HepG2 (cell line): Measurements from ENCODE around the gene TRAPPC1. TPM values are rescaled to one million over a fixed set of nuclear protein-coding genes. Genes with fewer than 3 reads are reported as not detected.

Experiments
- DR1 ChIP-seq: sonication (generic); formaldehyde crosslinking; IDR thresholded peaks from 2 replicates; pipeline ENCODE4 v1.8.0; 2021; ENCODE audit warnings: mild to moderate bottlenecking, missing genetic modification reagents, inconsistent platforms
- GABPB1 ChIP-seq: IDR thresholded peaks from 2 replicates; pipeline ENCODE4 v1.6.1; 2016; ENCODE audit warnings: mild to moderate bottlenecking, missing genetic modification reagents, moderate library complexity, missing compliant biosample characterization
- NR2C2 ChIP-seq: sonication (generic); formaldehyde crosslinking; IDR thresholded peaks from 2 replicates; pipeline ENCODE4 v1.4.0; 2020; ENCODE audit warnings: missing genetic modification reagents, mild to moderate bottlenecking, moderate library complexity, borderline replicate concordance
- RXRA ChIP-seq: sonication (generic); formaldehyde crosslinking; IDR thresholded peaks from 2 replicates; pipeline ENCODE4 v1.5.1; 2020; ENCODE audit warnings: missing genetic modification reagents
- SP1 ChIP-seq, 2 experiments: fragments of 450-650 bp in 1 of 2; sonication (generic) in 1 of 2; formaldehyde crosslinking in 1 of 2; IDR thresholded peaks; 2 replicates each; pipeline versions ENCODE4 v1.4.0 to v1.6.1; 2016 to 2020; ENCODE audit warnings: missing genetic modification reagents in 1 of 2
- TEAD2 ChIP-seq: sonication (generic); formaldehyde crosslinking; IDR thresholded peaks from 2 replicates; pipeline ENCODE4 v1.9.0; 2021; ENCODE audit warnings: missing genetic modification reagents
- ZC3H4 ChIP-seq: sonication (generic); formaldehyde crosslinking; IDR thresholded peaks from 2 replicates; pipeline ENCODE4 v1.4.0; 2020; ENCODE audit warnings: missing genetic modification reagents, borderline replicate concordance
- ZNF235 ChIP-seq: sonication (generic); formaldehyde crosslinking; IDR thresholded peaks from 2 replicates; pipeline ENCODE4 v1.8.1; 2023; ENCODE audit warnings: mild to moderate bottlenecking, missing genetic modification reagents, borderline replicate concordance
- ZNF33A ChIP-seq: sonication (generic); formaldehyde crosslinking; IDR thresholded peaks from 2 replicates; pipeline ENCODE4 v1.5.1; 2020; ENCODE audit warnings: missing genetic modification reagents, mild to moderate bottlenecking, moderate library complexity, borderline replicate concordance
- ZNF550 ChIP-seq: sonication (generic); formaldehyde crosslinking; IDR thresholded peaks from 2 replicates; pipeline ENCODE4 v1.4.0; 2020; ENCODE audit warnings: mild to moderate bottlenecking, missing genetic modification reagents, borderline replicate concordance
- ZNF761 ChIP-seq: sonication (generic); formaldehyde crosslinking; conservative IDR thresholded peaks from 2 replicates; pipeline ENCODE4 v1.4.0; 2020; ENCODE audit warnings: mild to moderate bottlenecking, missing genetic modification reagents
- ZSCAN25 ChIP-seq: sonication (generic); formaldehyde crosslinking; IDR thresholded peaks from 2 replicates; pipeline ENCODE4 v1.8.0; 2022; ENCODE audit warnings: mild to moderate bottlenecking, missing genetic modification reagents
- polyA plus RNA-seq, 8 experiments: library from polyadenylated mRNA; depleted of rRNA in 3 of 8; stranded (reverse) in 7 of 8; unstranded in 1 of 8; fragments of >200 nt; fragmentation: Illumina TruSeq in 4 of 8; extraction: Trizol in 4 of 8; gene quantifications; 2 replicates each; pipeline versions ENCODE4 v1.2.1 to v1.2.3, GENCODE V29; 2011 to 2016; ENCODE audit warnings: low read depth in 4 of 8, missing spikeins in 1 of 8, mixed read lengths in 1 of 8; ENCODE audit not compliant: insufficient read depth in 1 of 8
- total RNA-seq, 5 experiments: library from RNA; depleted of rRNA; stranded (reverse); fragments of >200 nt; fragmentation: Illumina TruSeq; extraction: Trizol; gene quantifications; 2 replicates each; pipeline ENCODE4 v1.2.3, GENCODE V29; 2016; ENCODE audit warnings: low read depth in 1 of 5
- TF ChIP-seq, protein P1 (sequence below): IDR thresholded peaks from 2 replicates; pipeline ENCODE4 v1.4.0; 2020; ENCODE audit warnings: mild to moderate bottlenecking, missing genetic modification reagents
- TF ChIP-seq, protein P2 (sequence below): sonication (generic); formaldehyde crosslinking; IDR thresholded peaks from 2 replicates; pipeline ENCODE4 v1.5.1; 2020; ENCODE audit warnings: missing genetic modification reagents, mild to moderate bottlenecking, borderline replicate concordance
- TF ChIP-seq, protein P3 (sequence below): sonication (generic); formaldehyde crosslinking; IDR thresholded peaks from 2 replicates; pipeline ENCODE4 v1.5.0; 2020; ENCODE audit warnings: missing genetic modification reagents
- TF ChIP-seq, protein P4 (sequence below), 2 experiments: fragments of 450-650 bp in 1 of 2; sonication (generic) in 1 of 2; formaldehyde crosslinking; IDR thresholded peaks; 2 replicates each; pipeline versions ENCODE4 v1.5.0 to v1.8.0; 2020 to 2022; ENCODE audit warnings: mild to moderate bottlenecking in 1 of 2, missing genetic modification reagents in 1 of 2
- TF ChIP-seq, protein P5 (sequence below), 2 experiments: sonication (generic) in 1 of 2; formaldehyde crosslinking in 1 of 2; IDR thresholded peaks; 2 replicates each; pipeline versions ENCODE4 v1.4.0 to v1.6.1; 2018 to 2020; ENCODE audit warnings: missing genetic modification reagents in 2 of 2, borderline replicate concordance in 1 of 2, low read depth in 1 of 2, mild to moderate bottlenecking in 1 of 2, missing biosample characterization in 1 of 2

TRAPPC1 gene
- total and polyA plus RNA-seq, 2 of the 13 experiments (the other 11 are each of a cell fraction or from before 2014, with no cell fraction given): 28.1 to 44.9 TPM

DNA sequence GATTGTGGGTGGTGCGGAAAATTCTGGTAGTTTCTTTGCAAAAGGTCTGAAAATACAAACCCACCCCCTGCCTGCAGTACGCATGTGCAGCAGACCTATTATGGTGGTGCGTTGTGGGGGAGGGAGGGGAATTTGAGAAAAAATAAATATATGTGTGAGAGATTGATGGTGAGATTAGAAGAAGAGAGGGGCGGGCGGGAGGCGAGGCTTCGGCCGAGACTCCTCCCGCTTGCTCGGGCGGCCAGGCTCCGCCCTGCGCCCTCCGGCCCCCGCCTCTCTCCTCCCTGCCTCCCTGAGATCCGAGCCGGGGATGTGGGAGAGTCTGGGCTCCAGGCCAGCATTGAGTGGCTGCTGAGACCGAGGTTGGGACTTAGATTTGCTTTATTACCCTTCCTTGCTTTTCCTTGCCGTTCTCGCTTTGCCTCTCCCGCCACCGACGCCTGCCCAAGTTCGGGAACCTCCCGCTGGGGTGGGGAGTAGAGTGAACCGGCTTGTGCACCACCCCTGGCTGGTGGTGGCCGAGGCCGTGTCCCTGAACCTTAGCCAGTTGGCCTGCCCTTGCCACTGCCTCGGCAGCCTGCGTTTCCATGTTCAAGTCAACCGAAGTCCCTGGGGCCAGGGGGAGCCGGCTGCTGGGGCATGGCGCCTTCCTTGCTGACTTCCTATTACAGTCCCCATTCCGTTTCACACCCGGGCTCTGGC, 44.1 kb downstream of the TRAPPC1 start (continued):
- TF ChIP-seq, protein P1, sequence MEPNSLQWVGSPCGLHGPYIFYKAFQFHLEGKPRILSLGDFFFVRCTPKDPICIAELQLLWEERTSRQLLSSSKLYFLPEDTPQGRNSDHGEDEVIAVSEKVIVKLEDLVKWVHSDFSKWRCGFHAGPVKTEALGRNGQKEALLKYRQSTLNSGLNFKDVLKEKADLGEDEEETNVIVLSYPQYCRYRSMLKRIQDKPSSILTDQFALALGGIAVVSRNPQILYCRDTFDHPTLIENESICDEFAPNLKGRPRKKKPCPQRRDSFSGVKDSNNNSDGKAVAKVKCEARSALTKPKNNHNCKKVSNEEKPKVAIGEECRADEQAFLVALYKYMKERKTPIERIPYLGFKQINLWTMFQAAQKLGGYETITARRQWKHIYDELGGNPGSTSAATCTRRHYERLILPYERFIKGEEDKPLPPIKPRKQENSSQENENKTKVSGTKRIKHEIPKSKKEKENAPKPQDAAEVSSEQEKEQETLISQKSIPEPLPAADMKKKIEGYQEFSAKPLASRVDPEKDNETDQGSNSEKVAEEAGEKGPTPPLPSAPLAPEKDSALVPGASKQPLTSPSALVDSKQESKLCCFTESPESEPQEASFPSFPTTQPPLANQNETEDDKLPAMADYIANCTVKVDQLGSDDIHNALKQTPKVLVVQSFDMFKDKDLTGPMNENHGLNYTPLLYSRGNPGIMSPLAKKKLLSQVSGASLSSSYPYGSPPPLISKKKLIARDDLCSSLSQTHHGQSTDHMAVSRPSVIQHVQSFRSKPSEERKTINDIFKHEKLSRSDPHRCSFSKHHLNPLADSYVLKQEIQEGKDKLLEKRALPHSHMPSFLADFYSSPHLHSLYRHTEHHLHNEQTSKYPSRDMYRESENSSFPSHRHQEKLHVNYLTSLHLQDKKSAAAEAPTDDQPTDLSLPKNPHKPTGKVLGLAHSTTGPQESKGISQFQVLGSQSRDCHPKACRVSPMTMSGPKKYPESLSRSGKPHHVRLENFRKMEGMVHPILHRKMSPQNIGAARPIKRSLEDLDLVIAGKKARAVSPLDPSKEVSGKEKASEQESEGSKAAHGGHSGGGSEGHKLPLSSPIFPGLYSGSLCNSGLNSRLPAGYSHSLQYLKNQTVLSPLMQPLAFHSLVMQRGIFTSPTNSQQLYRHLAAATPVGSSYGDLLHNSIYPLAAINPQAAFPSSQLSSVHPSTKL (CRISPR knock-in tag): peak; percentile 60
- TF ChIP-seq RXRA (CRISPR knock-in tag) (peak; percentile 83), ZNF550 (CRISPR knock-in tag) (no peak), SP1 (IDR thresholded peaks at IDR 0.05) (no peak), SP1 (CRISPR knock-in tag; IDR thresholded peaks at IDR 0.05) (peak; percentile 15; the same call in 1 of the 2 replicates), ZNF33A (CRISPR knock-in tag) (no peak), ZSCAN25 (CRISPR knock-in tag) (peak; percentile 79), TEAD2 (CRISPR knock-in tag) (no peak), ZNF761 (peak; percentile 53; the same call in 1 of the 2 replicates), GABPB1 (peak; percentile 51), ZC3H4 (no peak), NR2C2 (CRISPR knock-in tag) (peak; percentile 40; the same call in 1 of the 2 replicates), ZNF235 (CRISPR knock-in tag) (0 out of 2 replicates have a peak, but pooled peaks have one; percentile 67), DR1 (CRISPR knock-in tag) (no peak)
- TF ChIP-seq, protein P2, sequence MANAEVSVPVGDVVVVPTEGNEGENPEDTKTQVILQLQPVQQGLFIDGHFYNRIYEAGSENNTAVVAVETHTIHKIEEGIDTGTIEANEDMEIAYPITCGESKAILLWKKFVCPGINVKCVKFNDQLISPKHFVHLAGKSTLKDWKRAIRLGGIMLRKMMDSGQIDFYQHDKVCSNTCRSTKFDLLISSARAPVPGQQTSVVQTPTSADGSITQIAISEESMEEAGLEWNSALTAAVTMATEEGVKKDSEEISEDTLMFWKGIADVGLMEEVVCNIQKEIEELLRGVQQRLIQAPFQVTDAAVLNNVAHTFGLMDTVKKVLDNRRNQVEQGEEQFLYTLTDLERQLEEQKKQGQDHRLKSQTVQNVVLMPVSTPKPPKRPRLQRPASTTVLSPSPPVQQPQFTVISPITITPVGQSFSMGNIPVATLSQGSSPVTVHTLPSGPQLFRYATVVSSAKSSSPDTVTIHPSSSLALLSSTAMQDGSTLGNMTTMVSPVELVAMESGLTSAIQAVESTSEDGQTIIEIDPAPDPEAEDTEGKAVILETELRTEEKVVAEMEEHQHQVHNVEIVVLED (CRISPR knock-in tag): no peak
- TF ChIP-seq, protein P3, sequence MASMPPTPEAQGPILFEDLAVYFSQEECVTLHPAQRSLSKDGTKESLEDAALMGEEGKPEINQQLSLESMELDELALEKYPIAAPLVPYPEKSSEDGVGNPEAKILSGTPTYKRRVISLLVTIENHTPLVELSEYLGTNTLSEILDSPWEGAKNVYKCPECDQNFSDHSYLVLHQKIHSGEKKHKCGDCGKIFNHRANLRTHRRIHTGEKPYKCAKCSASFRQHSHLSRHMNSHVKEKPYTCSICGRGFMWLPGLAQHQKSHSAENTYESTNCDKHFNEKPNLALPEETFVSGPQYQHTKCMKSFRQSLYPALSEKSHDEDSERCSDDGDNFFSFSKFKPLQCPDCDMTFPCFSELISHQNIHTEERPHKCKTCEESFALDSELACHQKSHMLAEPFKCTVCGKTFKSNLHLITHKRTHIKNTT (CRISPR knock-in tag): no peak
- TF ChIP-seq, protein P4, sequence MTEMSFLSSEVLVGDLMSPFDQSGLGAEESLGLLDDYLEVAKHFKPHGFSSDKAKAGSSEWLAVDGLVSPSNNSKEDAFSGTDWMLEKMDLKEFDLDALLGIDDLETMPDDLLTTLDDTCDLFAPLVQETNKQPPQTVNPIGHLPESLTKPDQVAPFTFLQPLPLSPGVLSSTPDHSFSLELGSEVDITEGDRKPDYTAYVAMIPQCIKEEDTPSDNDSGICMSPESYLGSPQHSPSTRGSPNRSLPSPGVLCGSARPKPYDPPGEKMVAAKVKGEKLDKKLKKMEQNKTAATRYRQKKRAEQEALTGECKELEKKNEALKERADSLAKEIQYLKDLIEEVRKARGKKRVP (CRISPR knock-in tag; IDR thresholded peaks at IDR 0.05): no peak
- TF ChIP-seq, protein P5, sequence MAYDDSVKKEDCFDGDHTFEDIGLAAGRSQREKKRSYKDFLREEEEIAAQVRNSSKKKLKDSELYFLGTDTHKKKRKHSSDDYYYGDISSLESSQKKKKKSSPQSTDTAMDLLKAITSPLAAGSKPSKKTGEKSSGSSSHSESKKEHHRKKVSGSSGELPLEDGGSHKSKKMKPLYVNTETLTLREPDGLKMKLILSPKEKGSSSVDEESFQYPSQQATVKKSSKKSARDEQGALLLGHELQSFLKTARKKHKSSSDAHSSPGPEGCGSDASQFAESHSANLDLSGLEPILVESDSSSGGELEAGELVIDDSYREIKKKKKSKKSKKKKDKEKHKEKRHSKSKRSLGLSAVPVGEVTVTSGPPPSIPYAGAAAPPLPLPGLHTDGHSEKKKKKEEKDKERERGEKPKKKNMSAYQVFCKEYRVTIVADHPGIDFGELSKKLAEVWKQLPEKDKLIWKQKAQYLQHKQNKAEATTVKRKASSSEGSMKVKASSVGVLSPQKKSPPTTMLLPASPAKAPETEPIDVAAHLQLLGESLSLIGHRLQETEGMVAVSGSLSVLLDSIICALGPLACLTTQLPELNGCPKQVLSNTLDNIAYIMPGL (CRISPR knock-in tag; IDR thresholded peaks at IDR 0.05; ENCODE audit: borderline replicate concordance in 1 of 2, low read depth in 1 of 2): peak; percentile 49 to 78; a peak in 3 of 4 replicates
